Right renal pelvis (tissue), 4 donors: Measurements from ENCODE around the gene S100A7A. TPM values are rescaled to one million over a fixed set of nuclear protein-coding genes. Genes with fewer than 3 reads are reported as not detected.

Experiments
- DNase-seq, 4 donors: peaks; one replicate each; pipeline ENCODE4 v3.0.0-alpha.2; 2013; ENCODE audit warnings: low read depth in 4 of 4, low spot score in 3 of 4, missing footprints in 1 of 4
- polyA plus RNA-seq, 4 donors: library from polyadenylated mRNA; unstranded; fragments of 120-200 nt; gene quantifications; one replicate each; pipeline ENCODE4 v1.2.1, GENCODE V29; 2013; ENCODE audit not compliant: insufficient read length in 4 of 4

Gene S100A7A
- polyA plus RNA-seq, result not detected

- DNase-seq, result no peak
Observed at GRCh38 chr1:153415850-153416570, at the start of gene S100A7A. TSS of gene S100A7A (plus strand) at chr1:153416520. CDS start at chr1:153418083, 1,563 bp downstream.

- DNase-seq, result no peak
Observed at GRCh38 chr1:153367090-153367489, 49.2 kb upstream of the S100A7A start.

GRCh38 chr1:153368495-153368894 lies 47.8 kb upstream of the S100A7A start:
- DNase-seq, result no peak

- no peak for DNase-seq
Observed at GRCh38 chr1:153370146-153370545, 46.2 kb upstream of the S100A7A start.

- DNase-seq, result no peak
Observed at GRCh38 chr1:153371231-153371630, 45.1 kb upstream of the S100A7A start.

GRCh38 chr1:153372571-153372970 lies 43.7 kb upstream of the S100A7A start:
- no peak for DNase-seq

- no peak for DNase-seq
Observed at GRCh38 chr1:153374071-153374470, 42.2 kb upstream of the S100A7A start.

- DNase-seq, result no peak
Observed at GRCh38 chr1:153375511-153375910, 40.8 kb upstream of the S100A7A start, which contains the start of gene S100A12. TSS of gene S100A12 (minus strand) at chr1:153375621. CDS start at chr1:153374592, 1,029 bp downstream.

- no peak for DNase-seq
Observed at GRCh38 chr1:153379591-153379990, 36.7 kb upstream of the S100A7A start.

GRCh38 chr1:153380711-153381110 lies 35.6 kb upstream of the S100A7A start:
- no peak for DNase-seq

- no peak for DNase-seq
Observed at GRCh38 chr1:153384958-153385580, 31.3 kb upstream of the S100A7A start.

- no peak for DNase-seq
Observed at GRCh38 chr1:153386500-153386901, 29.8 kb upstream of the S100A7A start.

- no peak for DNase-seq
Observed at GRCh38 chr1:153387001-153387400, 29.3 kb upstream of the S100A7A start.

- no peak for DNase-seq
Observed at GRCh38 chr1:153387785-153388184, 28.5 kb upstream of the S100A7A start.

- no peak for DNase-seq
Observed at GRCh38 chr1:153389401-153389800, 26.9 kb upstream of the S100A7A start.

- DNase-seq, result no peak
Observed at GRCh38 chr1:153389973-153390879, 26.1 kb upstream of the S100A7A start.

- no peak for DNase-seq
Observed at GRCh38 chr1:153390938-153391710, 25.2 kb upstream of the S100A7A start, which contains the start of gene S100A8. TSS of gene S100A8 (minus strand) at chr1:153391073. CDS start at chr1:153390535, 538 bp downstream.

- DNase-seq, result no peak
Observed at GRCh38 chr1:153392258-153392657, 24.1 kb upstream of the S100A7A start.

GRCh38 chr1:153392822-153393221 lies 23.5 kb upstream of the S100A7A start:
- DNase-seq, result no peak

- DNase-seq, result no peak
Observed at GRCh38 chr1:153393926-153394325, 22.4 kb upstream of the S100A7A start.
